Osteocyte (in vitro differentiated cells): ENCODE measurements around the gene PCNX3. TPM values are rescaled to one million over a fixed set of nuclear protein-coding genes. Genes with fewer than 3 reads are reported as not detected.
"Not testable (repeated sequence)": the region's sequence is repeated elsewhere in the genome, so short reads cannot be mapped to it uniquely, and the experiment has no call there.

ENCODE experiments used
- DNase-seq: peaks from one replicate; pipeline ENCODE4 v3.0.0; 2021; ENCODE audit warnings: mixed read lengths; ENCODE audit not compliant: unreplicated experiment; ENCODE audit errors: extremely low spot score
- H3K27ac Mint-ChIP-seq: one replicate; pipeline ENCODE4 v1.8.0; 2021; ENCODE audit warnings: mild to moderate bottlenecking, mixed read lengths; ENCODE audit not compliant: unreplicated experiment
- H3K27me3 Mint-ChIP-seq: one replicate; pipeline ENCODE4 v1.8.0; 2021; ENCODE audit warnings: mixed read lengths; ENCODE audit not compliant: unreplicated experiment
- H3K36me3 Mint-ChIP-seq: one replicate; pipeline ENCODE4 v1.8.0; 2021; ENCODE audit warnings: mixed read lengths; ENCODE audit not compliant: unreplicated experiment
- H3K4me1 Mint-ChIP-seq: one replicate; pipeline ENCODE4 v1.8.0; 2021; ENCODE audit warnings: mixed read lengths; ENCODE audit not compliant: unreplicated experiment
- H3K4me3 Mint-ChIP-seq: one replicate; pipeline ENCODE4 v1.8.0; 2021; ENCODE audit warnings: mild to moderate bottlenecking, moderate library complexity, mixed read lengths; ENCODE audit not compliant: unreplicated experiment
- H3K9me3 Mint-ChIP-seq: one replicate; pipeline ENCODE4 v1.8.0; 2021; ENCODE audit warnings: mixed read lengths; ENCODE audit not compliant: unreplicated experiment
- total RNA-seq: library from RNA; stranded (reverse); gene quantifications from 2 replicates; pipeline ENCODE4 v1.2.1, GENCODE V29; 2021
- TF ChIP-seq, protein P1 (sequence below): fragments of 200-600 bp; sonication (generic); IDR thresholded peaks from 2 replicates; pipeline ENCODE4 v1.5.0; 2021; ENCODE audit warnings: antibody characterized with exemption, mild to moderate bottlenecking, moderate library complexity

Gene PCNX3
- total RNA-seq, 1 donor from 2014 or later, result 49.8 TPM

DNA sequence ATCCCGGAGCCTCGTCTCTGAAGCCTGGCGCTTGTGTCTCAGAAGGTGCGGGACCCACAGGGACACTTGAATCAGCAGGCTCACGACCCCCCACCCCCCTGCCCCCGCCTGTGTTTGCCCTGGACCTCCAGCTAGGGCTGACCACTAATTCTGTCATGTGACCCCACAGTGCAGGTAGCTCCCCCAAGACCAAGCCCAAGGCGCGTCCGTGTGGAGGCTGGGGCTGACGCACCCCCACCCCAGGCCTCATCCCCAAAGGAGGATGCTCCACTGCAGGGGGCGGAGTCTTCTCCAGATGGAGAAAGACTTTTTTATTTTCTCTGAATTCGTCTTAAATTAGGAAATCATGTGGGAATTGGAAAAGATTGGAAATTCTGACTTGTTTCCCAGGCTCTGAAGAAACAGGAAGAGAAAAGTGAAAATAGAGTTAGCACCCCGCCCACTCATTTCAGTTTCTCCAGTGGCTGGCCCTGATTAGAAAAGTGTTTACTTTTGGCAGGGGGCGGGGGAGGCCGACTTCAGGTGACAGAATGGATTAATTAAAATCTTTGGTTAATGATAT, 48.1 kb downstream of the PCNX3 start:
- no peak for DNase-seq

DNA sequence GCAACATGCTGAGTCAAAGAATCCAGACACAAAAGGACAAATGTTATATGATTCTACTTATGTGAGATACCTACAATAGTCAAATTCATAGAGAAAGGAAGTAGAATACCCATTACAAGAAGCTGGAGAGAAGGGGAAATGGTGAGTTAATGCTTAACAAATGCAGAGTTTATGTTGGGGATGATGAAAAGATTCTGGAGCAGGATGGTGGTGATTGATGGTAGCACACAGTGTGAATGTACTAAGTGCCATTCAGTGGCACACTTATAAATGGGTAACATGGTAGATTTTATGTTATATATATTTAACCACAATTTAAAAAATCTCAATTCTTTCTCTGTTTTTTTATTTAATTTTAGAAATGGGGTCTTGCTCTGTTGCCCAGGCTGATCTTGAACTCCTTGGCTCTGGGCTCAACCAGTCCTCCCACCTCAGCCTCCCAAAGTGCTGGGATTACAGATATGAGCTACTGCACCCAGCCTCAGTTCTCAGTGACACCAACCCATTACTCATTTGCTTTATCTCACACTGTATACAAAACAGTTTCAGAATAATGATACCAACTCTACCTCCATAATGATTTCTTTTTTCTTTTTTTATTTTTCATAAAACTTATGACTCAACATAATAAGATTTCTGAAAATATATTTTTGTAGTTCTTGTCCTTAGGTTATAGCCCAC, 56.7 kb downstream of the PCNX3 start:
- Mint-ChIP-seq H3K4me3 (no peak overlapping the region), H3K4me1 (no peaks in the 10 kb centered on the region), H3K27ac (no peak overlapping the region), H3K9me3 (no peaks in the 10 kb centered on the region), H3K27me3 (peaks cover 3% of the 10 kb centered on the region), H3K36me3 (no peaks in the 10 kb centered on the region)
- DNase-seq, result no peak
- TF ChIP-seq, protein P1, sequence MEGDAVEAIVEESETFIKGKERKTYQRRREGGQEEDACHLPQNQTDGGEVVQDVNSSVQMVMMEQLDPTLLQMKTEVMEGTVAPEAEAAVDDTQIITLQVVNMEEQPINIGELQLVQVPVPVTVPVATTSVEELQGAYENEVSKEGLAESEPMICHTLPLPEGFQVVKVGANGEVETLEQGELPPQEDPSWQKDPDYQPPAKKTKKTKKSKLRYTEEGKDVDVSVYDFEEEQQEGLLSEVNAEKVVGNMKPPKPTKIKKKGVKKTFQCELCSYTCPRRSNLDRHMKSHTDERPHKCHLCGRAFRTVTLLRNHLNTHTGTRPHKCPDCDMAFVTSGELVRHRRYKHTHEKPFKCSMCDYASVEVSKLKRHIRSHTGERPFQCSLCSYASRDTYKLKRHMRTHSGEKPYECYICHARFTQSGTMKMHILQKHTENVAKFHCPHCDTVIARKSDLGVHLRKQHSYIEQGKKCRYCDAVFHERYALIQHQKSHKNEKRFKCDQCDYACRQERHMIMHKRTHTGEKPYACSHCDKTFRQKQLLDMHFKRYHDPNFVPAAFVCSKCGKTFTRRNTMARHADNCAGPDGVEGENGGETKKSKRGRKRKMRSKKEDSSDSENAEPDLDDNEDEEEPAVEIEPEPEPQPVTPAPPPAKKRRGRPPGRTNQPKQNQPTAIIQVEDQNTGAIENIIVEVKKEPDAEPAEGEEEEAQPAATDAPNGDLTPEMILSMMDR, result no peak

More for the DNA sequence above, 48.1 kb downstream of the PCNX3 start:
- peak overlapping the region; percentile 98 for H3K27ac Mint-ChIP-seq
- H3K27me3 Mint-ChIP-seq, result no peaks in the 10 kb centered on the region
- H3K36me3 Mint-ChIP-seq, result peaks cover 18% of the 10 kb centered on the region
- peak overlapping the region; percentile 85 for H3K4me3 Mint-ChIP-seq
- no peaks in the 10 kb centered on the region for H3K9me3 Mint-ChIP-seq
- TF ChIP-seq, protein P1, result no peak
- peaks cover 21% of the 10 kb centered on the region for H3K4me1 Mint-ChIP-seq

DNA sequence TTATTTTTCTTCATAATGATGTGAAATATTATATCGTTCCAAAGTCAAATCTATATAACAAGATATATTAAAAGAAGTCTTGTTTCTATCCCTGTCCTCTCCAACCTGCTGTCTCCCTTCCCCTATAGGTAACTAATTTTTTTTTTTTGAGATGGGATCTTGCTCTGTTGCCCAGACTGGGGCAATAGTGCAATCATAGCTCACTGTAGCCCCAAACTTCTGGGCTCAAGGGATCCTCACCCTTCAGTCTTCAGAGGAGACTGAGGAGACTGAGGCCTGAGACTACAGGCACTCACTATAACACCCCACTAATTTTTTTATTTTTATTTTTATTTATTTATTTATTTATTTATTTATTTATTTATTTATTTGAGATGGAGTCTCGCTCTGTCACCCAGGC, 57.4 kb downstream of the PCNX3 start:
- no peak overlapping the region for H3K4me3 Mint-ChIP-seq
- no peak for DNase-seq
- TF ChIP-seq, protein P1, result no peak
- no peaks in the 10 kb centered on the region for H3K9me3 Mint-ChIP-seq
- H3K27ac Mint-ChIP-seq, result no peak overlapping the region
- H3K4me1 Mint-ChIP-seq, result no peaks in the 10 kb centered on the region
- H3K36me3 Mint-ChIP-seq, result no peaks in the 10 kb centered on the region
- peaks cover 3% of the 10 kb centered on the region for H3K27me3 Mint-ChIP-seq

DNA sequence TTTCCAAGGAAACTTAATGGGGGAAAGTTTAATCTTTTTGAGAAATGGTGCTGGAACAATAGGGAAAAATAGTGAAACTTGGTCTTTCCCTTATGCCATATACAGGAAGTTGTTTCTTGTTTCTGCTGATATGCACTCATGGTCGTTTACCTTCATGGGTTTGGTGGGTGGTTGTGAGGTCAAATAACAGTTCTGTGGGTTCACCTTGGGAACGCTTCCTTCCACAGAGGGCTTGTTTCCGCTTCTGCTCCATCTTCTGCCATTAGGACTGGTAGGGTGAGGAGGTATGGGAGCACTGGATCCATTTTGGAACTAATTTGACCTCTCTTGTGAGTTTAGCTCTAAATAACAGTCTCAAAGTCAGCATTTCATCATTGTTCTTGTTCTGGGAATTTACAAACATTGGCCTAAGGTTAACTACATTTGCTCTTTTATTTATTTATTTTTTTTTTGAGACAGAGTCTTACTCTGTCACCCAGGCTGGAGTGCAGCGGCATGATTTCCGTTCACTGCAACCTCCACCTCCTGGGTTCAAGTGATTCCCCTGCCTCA, 64.7 kb downstream of the PCNX3 start:
- Mint-ChIP-seq H3K36me3 (no peaks in the 10 kb centered on the region), H3K4me1 (no peaks in the 10 kb centered on the region), H3K27ac (no peak overlapping the region), H3K9me3 (no peaks in the 10 kb centered on the region), H3K27me3 (peaks cover 19% of the 10 kb centered on the region), H3K4me3 (no peak overlapping the region)
- no peak for DNase-seq
- TF ChIP-seq, protein P1, result no peak

DNA sequence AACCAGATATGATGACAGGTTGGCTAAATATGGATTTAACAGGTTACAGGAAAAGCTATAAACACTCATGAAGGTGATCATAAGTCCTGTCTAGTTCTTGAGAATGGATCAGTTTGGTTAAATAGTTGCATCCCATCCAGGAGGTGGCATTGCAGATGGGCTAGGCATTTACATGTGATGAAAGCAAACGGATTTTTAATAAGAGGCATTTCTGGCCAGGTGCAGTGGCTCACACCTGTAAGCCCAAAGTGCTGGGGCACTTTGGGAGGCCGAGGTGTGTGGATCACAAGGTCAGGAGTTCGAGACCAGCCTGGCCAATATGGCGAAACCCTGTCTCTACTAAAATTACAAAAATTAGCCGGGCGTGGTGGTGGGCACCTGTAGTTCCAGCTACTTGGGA, 67.9 kb downstream of the PCNX3 start:
- not testable (repeated sequence) for H3K9me3 Mint-ChIP-seq, H3K4me1 Mint-ChIP-seq, H3K4me3 Mint-ChIP-seq, H3K36me3 Mint-ChIP-seq, H3K27ac Mint-ChIP-seq, DNase-seq
- H3K27me3 Mint-ChIP-seq, result peaks cover 25% of the 10 kb centered on the region
